AG09309 (cell line): ENCODE measurements around the gene CCDC32.
A peak's percentile ranks its signal among the peaks of the same experiment; 100 is the strongest.
"Not testable (repeated sequence)": the region's sequence is repeated elsewhere in the genome, so short reads cannot be mapped to it uniquely, and the experiment has no call there.

Experiments used
- DNase-seq: peaks from one replicate; pipeline ENCODE4 v3.0.0-alpha.2; 2010; ENCODE audit warnings: low read depth
- H3K4me3 ChIP-seq: 2 replicates; pipeline ENCODE4 v1.5.1; 2011; ENCODE audit warnings: mild to moderate bottlenecking, low read depth, low read length, moderate library complexity; ENCODE audit not compliant: control insufficient read depth
- CTCF ChIP-seq: IDR thresholded peaks from 2 replicates; pipeline ENCODE4 v1.5.1; 2011; ENCODE audit warnings: mild to moderate bottlenecking, low read depth, low read length, inconsistent platforms; ENCODE audit not compliant: insufficient read depth, control insufficient read depth; ENCODE audit errors: missing control alignments

The CCDC32 gene

GRCh38 chr15:40591389-40591788 is 26.5 kb upstream of the CCDC32 start:
- no peak for TF ChIP-seq CTCF

GRCh38 chr15:40590667-40591050 is 25.8 kb upstream of the CCDC32 start:
- DNase-seq, result no peak
- no peak for TF ChIP-seq CTCF
- no peak overlapping the region for H3K4me3 ChIP-seq

More at GRCh38 chr15:40591389-40591788, 26.5 kb upstream of the CCDC32 start:
- DNase-seq, result no peak
- no peak overlapping the region for H3K4me3 ChIP-seq

- no peak for DNase-seq
- no peak for TF ChIP-seq CTCF
- no peak overlapping the region for H3K4me3 ChIP-seq
Measured at GRCh38 chr15:40584191-40584590, 19.3 kb upstream of the CCDC32 start.

- H3K4me3 ChIP-seq, result peak overlapping the region; percentile 19
- no peak for DNase-seq
- no peak for TF ChIP-seq CTCF
Measured at GRCh38 chr15:40582726-40583246, 17.9 kb upstream of the CCDC32 start.

GRCh38 chr15:40581796-40582195 is 17.0 kb upstream of the CCDC32 start:
- not testable (repeated sequence) for DNase-seq, H3K4me3 ChIP-seq

- H3K4me3 ChIP-seq, result no peak overlapping the region
- no peak for DNase-seq
- TF ChIP-seq CTCF, result no peak
Measured at GRCh38 chr15:40578892-40579291, 14.1 kb upstream of the CCDC32 start.

GRCh38 chr15:40576914-40577313 is 12.1 kb upstream of the CCDC32 start:
- H3K4me3 ChIP-seq, DNase-seq: not testable (repeated sequence)

GRCh38 chr15:40575113-40575512 is 10.3 kb upstream of the CCDC32 start:
- no peak overlapping the region for H3K4me3 ChIP-seq
- no peak for TF ChIP-seq CTCF
- DNase-seq, result no peak
